Tibial nerve (tissue), 4 donors: ENCODE data around the gene SERPINB11. TPM values are rescaled to one million over a fixed set of nuclear protein-coding genes. Genes with fewer than 3 reads are reported as not detected.
"Not testable (repeated sequence)": the region's sequence is repeated elsewhere in the genome, so short reads cannot be mapped to it uniquely, and the experiment has no call there.

Experiments used
- DNase-seq, 2 donors: peaks; one replicate each; pipeline ENCODE4 v3.0.0-alpha.2; 2019; ENCODE audit warnings: low spot score in 2 of 2
- H3K27ac ChIP-seq, 4 donors: fragments of 200-600 bp; sonication (generic) in 3 of 4; one replicate each; pipeline ENCODE4 v1.5.1; 2017 to 2019; ENCODE audit warnings: mild to moderate bottlenecking in 1 of 4
- H3K27me3 ChIP-seq, 2 donors: fragments of 200-600 bp; sonication (generic) in 1 of 2; one replicate each; pipeline versions ENCODE4 v1.5.1 to v1.6.0; 2017 to 2019
- H3K36me3 ChIP-seq, 3 donors: fragments of 200-600 bp; sonication (generic); one replicate each; pipeline ENCODE4 v1.5.1; 2018 to 2019
- H3K4me1 ChIP-seq, 4 donors: fragments of 200-600 bp; sonication (generic) in 3 of 4; one replicate each; pipeline ENCODE4 v1.5.1; 2017 to 2019
- H3K4me3 ChIP-seq, 4 donors: fragments of 200-600 bp; sonication (generic) in 3 of 4; one replicate each; pipeline ENCODE4 v1.5.1; 2017 to 2019; ENCODE audit warnings: mild to moderate bottlenecking in 1 of 4, moderate library complexity in 1 of 4
- H3K9me3 ChIP-seq, 4 donors: fragments of 200-600 bp; sonication (generic) in 3 of 4; one replicate each; pipeline ENCODE4 v1.5.1; 2017 to 2019
- CTCF ChIP-seq, 5 experiments: fragments of 200-600 bp in 3 of 5; fragments of 450-650 bp in 2 of 5; sonication (generic) in 3 of 5; IDR thresholded peaks; one replicate each; pipeline ENCODE4 v1.5.1; 2016 to 2019; ENCODE audit warnings: antibody characterized with exemption in 5 of 5, mild to moderate bottlenecking in 3 of 5, moderate library complexity in 2 of 5
- EP300 ChIP-seq, 2 donors: sonication (generic); formaldehyde crosslinking; IDR thresholded peaks; one replicate each; pipeline ENCODE4 v1.6.1; 2017; ENCODE audit warnings: antibody characterized with exemption in 2 of 2, mild to moderate bottlenecking in 1 of 2
- POLR2A ChIP-seq, 2 donors: fragments of 450-650 bp; IDR thresholded peaks; one replicate each; pipeline ENCODE4 v1.6.1; 2017; ENCODE audit warnings: antibody characterized with exemption in 2 of 2, mild to moderate bottlenecking in 2 of 2, moderate library complexity in 2 of 2
- WGBS, 2 donors: methylation state at CpG; one replicate each; pipeline ENCODE4 v1.1.5; 2018; 5-methylcytosine and 5-hydroxymethylcytosine counted together
- total RNA-seq, 4 donors: library from RNA; depleted of rRNA; stranded (reverse); fragments of >200 nt; gene quantifications; one replicate each; pipeline ENCODE4 v1.1.0, GENCODE V29; 2016

Gene SERPINB11
- total RNA-seq, result not detected

GRCh38 chr18:63702660-63703059 is at the start of gene SERPINB11:
Gene SERPINB11, plus strand, starts transcription at chr18:63702960. Its CDS starts 7,234 bp downstream, at chr18:63710194.
- no peaks in the 10 kb centered on the region for H3K4me1 ChIP-seq
- no peak for DNase-seq
- no peaks in the 10 kb centered on the region for H3K9me3 ChIP-seq
- H3K36me3 ChIP-seq, result no peaks in the 10 kb centered on the region
- H3K4me3 ChIP-seq, result no peak within 1 kb of the TSS
- H3K27ac ChIP-seq, result no peak within 1 kb of the TSS
- no peak for TF ChIP-seq EP300 (IDR thresholded peaks at IDR 0.05)
- no peak for TF ChIP-seq CTCF (IDR thresholded peaks at IDR 0.05)
- TF ChIP-seq POLR2A (IDR thresholded peaks at IDR 0.05), result no peak
- WGBS, 2 donors, result 79% methylated on average over 2 of the region's 2 CpGs
- no peaks in the 10 kb centered on the region for H3K27me3 ChIP-seq

GRCh38 chr18:63658920-63659319 is 43.8 kb upstream of the SERPINB11 start:
- H3K27ac ChIP-seq, H3K4me1 ChIP-seq, DNase-seq, H3K9me3 ChIP-seq, H3K36me3 ChIP-seq, H3K27me3 ChIP-seq, H3K4me3 ChIP-seq: not testable (repeated sequence)
- WGBS, 2 donors, result 91 to 93% methylated on average over 4 of the region's 4 CpGs

DNA sequence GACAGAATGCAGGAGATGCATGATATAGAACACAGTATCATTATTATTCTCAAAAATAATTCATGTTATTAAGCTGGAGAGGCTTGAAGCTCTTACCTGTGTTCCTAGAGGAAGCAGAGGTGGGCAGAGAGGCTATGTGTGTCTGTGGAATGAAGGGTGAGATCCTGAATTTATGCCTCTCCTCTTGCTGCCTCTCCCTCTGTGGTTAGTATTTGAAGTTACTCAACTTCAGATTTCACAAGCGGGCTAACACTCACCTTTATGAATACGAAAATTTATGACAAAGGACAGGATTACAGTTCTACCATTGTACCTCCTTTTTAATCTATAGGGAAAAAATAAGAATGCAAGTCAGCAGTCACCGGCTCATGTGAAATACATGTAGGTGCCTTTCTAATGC is 41.0 kb upstream of the SERPINB11 start, which contains the start of gene SERPINB3:
SERPINB3 (minus strand) TSS at position 144 of the 400 bp plus-strand sequence. CDS start 677 bp downstream, outside the sequence.
- not testable (repeated sequence) for H3K4me3 ChIP-seq, H3K27ac ChIP-seq, DNase-seq, H3K36me3 ChIP-seq, H3K27me3 ChIP-seq, H3K9me3 ChIP-seq, H3K4me1 ChIP-seq
- WGBS, 2 donors, result 78 to 95% methylated on average over 2 to 3 of the region's 3 CpGs

GRCh38 chr18:63664571-63664970 is 38.2 kb upstream of the SERPINB11 start:
- WGBS, 2 donors, result 82% methylated on average over 1 of the region's 1 CpG
- Histone ChIP-seq H3K27me3 (no peaks in the 10 kb centered on the region), H3K9me3 (no peaks in the 10 kb centered on the region), H3K4me1 (no peaks in the 10 kb centered on the region), H3K36me3 (no peaks in the 10 kb centered on the region), H3K27ac (no peak overlapping the region), H3K4me3 (no peak overlapping the region)
- DNase-seq, result no peak
- no peak for TF ChIP-seq POLR2A (IDR thresholded peaks at IDR 0.05)
- no peak for TF ChIP-seq EP300 (IDR thresholded peaks at IDR 0.05)
- no peak for TF ChIP-seq CTCF (IDR thresholded peaks at IDR 0.05)

GRCh38 chr18:63676526-63677323 is 26.0 kb upstream of the SERPINB11 start:
- H3K4me1 ChIP-seq, result no peaks in the 10 kb centered on the region
- TF ChIP-seq POLR2A (IDR thresholded peaks at IDR 0.05) (no peak), CTCF (IDR thresholded peaks at IDR 0.05) (no peak), EP300 (IDR thresholded peaks at IDR 0.05) (no peak)
- no peaks in the 10 kb centered on the region for H3K27me3 ChIP-seq
- no peak for DNase-seq
- WGBS, 2 donors, result 34 to 44% methylated on average over 5 of the region's 5 CpGs
- no peaks in the 10 kb centered on the region for H3K36me3 ChIP-seq
- no peak overlapping the region for H3K27ac ChIP-seq
- no peaks in the 10 kb centered on the region for H3K9me3 ChIP-seq
- no peak overlapping the region for H3K4me3 ChIP-seq

- Histone ChIP-seq H3K4me1 (no peaks in the 10 kb centered on the region), H3K36me3 (no peaks in the 10 kb centered on the region), H3K9me3 (no peaks in the 10 kb centered on the region), H3K27ac (no peak overlapping the region), H3K4me3 (no peak overlapping the region), H3K27me3 (no peaks in the 10 kb centered on the region)
- TF ChIP-seq CTCF (IDR thresholded peaks at IDR 0.05) (no peak), EP300 (IDR thresholded peaks at IDR 0.05) (no peak), POLR2A (IDR thresholded peaks at IDR 0.05) (no peak)
- DNase-seq, result no peak
- 43 to 46% methylated on average over 5 of the region's 5 CpGs for WGBS, 2 donors
Measured at GRCh38 chr18:63677500-63678225, 25.1 kb upstream of the SERPINB11 start.
